Measurements from ENCODE around the gene HEMGN. TPM values are rescaled to one million over a fixed set of nuclear protein-coding genes. Genes with fewer than 3 reads are reported as not detected.

HEMGN gene
- total RNA-seq, 6 donors from 2014 or later, result 0.26 to 3.0 (median 0.51) TPM

DNA sequence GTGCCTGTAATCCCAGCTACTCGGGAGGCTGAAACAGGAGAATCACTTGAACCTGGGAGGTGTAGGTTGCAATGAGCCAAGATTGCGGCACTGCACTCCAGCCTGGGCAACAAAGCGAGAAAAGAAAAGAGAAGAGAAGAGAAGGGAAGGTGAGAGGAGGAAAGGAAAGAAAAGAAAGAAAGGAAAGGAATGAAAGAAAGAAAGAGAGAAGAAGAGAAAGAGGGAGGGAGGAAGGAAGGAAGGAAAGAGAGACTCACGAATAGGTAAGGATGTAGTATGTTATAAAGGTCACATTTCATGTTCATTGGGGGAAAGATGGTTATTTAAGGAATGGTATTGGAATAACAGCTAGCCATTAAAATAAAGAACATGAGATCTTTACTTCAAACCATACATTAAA is 34.8 kb upstream of the HEMGN start:
- no peaks in the 10 kb centered on the region for H3K36me3 ChIP-seq
- TF ChIP-seq POLR2A (IDR thresholded peaks at IDR 0.05) (no peak), EP300 (IDR thresholded peaks at IDR 0.05) (no peak), POLR2AphosphoS5 (IDR thresholded peaks at IDR 0.05) (no peak)
- TF ChIP-seq, protein P1, sequence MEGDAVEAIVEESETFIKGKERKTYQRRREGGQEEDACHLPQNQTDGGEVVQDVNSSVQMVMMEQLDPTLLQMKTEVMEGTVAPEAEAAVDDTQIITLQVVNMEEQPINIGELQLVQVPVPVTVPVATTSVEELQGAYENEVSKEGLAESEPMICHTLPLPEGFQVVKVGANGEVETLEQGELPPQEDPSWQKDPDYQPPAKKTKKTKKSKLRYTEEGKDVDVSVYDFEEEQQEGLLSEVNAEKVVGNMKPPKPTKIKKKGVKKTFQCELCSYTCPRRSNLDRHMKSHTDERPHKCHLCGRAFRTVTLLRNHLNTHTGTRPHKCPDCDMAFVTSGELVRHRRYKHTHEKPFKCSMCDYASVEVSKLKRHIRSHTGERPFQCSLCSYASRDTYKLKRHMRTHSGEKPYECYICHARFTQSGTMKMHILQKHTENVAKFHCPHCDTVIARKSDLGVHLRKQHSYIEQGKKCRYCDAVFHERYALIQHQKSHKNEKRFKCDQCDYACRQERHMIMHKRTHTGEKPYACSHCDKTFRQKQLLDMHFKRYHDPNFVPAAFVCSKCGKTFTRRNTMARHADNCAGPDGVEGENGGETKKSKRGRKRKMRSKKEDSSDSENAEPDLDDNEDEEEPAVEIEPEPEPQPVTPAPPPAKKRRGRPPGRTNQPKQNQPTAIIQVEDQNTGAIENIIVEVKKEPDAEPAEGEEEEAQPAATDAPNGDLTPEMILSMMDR (IDR thresholded peaks at IDR 0.05), result no peak
- no peak overlapping the region for H3K27ac ChIP-seq
- WGBS, 2 donors, result 84 to 99% methylated on average over 4 of the region's 4 CpGs
- no peak overlapping the region for H3K4me3 ChIP-seq
- H3K4me1 ChIP-seq, result no peaks in the 10 kb centered on the region
- H3K27me3 ChIP-seq, result no peaks in the 10 kb centered on the region
- DNase-seq, result no peak
- peaks cover 0 to 3% (median 0%) of the 10 kb centered on the region in 4 donors for H3K9me3 ChIP-seq
- ATAC-seq (ENCODE audit: low FRiP score in 2 of 2), result no peak

DNA sequence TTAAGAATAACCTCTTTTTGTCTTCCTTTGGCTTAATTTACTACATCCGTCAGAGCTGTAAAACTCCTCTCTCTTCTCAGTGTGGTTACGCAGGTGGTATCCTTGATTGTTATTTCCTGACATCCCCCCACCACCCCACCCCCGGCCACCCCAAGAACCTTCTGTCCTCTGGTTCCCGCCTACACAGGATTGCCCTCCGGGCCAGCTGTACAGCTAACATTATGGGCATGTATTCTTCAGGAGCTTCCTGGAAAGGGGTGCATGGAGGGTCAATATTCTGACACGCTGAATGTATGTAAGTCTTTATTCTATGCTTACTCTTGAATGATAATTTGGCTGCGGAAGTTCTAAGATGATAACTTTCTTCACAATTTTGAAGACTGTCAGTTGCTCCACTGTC is 32.2 kb upstream of the HEMGN start:
- 56 to 65% methylated on average over 7 of the region's 7 CpGs for WGBS, 2 donors
- TF ChIP-seq, protein P1 (IDR thresholded peaks at IDR 0.05), result no peak
- TF ChIP-seq EP300 (IDR thresholded peaks at IDR 0.05), result no peak
- no peak for TF ChIP-seq POLR2A (IDR thresholded peaks at IDR 0.05)
- no peak for TF ChIP-seq POLR2AphosphoS5 (IDR thresholded peaks at IDR 0.05)
- Histone ChIP-seq H3K36me3 (no peaks in the 10 kb centered on the region), H3K4me3 (no peak overlapping the region), H3K27ac (no peak overlapping the region), H3K9me3 (peaks cover 0 to 3% (median 0%) of the 10 kb centered on the region in 4 donors), H3K27me3 (no peaks in the 10 kb centered on the region), H3K4me1 (no peaks in the 10 kb centered on the region)
- ATAC-seq (ENCODE audit: low FRiP score in 2 of 2) (no peak), DNase-seq (no peak)

DNA sequence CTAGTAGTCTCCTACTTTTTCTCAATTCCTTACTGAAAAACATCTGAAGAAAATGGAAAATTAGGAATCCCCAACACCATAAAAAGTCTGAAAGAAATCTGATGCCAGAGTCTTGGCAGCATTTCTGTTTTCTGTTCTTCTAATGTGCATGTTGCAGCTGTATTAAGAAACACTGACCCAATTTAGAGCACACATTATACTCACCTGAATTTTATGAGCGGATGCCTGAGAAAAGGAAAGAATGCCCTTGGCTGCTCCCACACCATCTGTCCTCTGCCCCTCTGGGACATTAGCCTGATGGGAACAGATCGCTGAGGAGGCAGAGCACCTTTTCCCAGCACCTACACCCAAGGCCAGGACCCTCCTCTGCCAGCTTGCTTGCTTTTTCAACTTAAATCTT is 31.0 kb upstream of the HEMGN start:
- Histone ChIP-seq H3K27me3 (no peaks in the 10 kb centered on the region), H3K36me3 (no peaks in the 10 kb centered on the region), H3K4me1 (no peaks in the 10 kb centered on the region), H3K27ac (no peak overlapping the region), H3K9me3 (no peaks in the 10 kb centered on the region), H3K4me3 (no peak overlapping the region)
- DNase-seq (no peak), ATAC-seq (ENCODE audit: low FRiP score in 2 of 2) (no peak)
- 75 to 93% methylated on average over 2 of the region's 2 CpGs for WGBS, 2 donors
- TF ChIP-seq EP300 (IDR thresholded peaks at IDR 0.05), result no peak
- TF ChIP-seq, protein P1 (IDR thresholded peaks at IDR 0.05), result no peak
- TF ChIP-seq POLR2A (IDR thresholded peaks at IDR 0.05), result no peak
- TF ChIP-seq POLR2AphosphoS5 (IDR thresholded peaks at IDR 0.05), result no peak

DNA sequence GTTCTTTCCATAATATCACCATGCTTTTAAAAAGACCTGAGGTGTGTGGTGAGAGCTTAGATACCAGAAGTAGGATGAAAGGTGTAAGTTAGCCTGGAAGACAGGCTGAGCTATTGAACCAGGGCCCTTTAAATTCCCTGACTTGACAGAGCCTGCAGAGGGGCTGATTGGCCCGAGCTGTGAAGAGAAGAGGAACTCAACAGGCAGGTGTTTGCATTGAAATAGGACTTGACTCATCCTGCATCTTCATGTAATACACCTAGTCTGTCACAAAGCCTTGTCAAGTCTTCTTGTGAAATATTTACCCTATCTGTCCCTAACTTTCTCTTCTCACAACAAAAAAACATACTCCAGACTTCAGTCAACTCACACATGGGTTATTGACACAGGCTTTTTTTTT is 28.5 kb upstream of the HEMGN start:
- no peak for TF ChIP-seq POLR2A (IDR thresholded peaks at IDR 0.05)
- no peak for TF ChIP-seq POLR2AphosphoS5 (IDR thresholded peaks at IDR 0.05)
- TF ChIP-seq, protein P1 (IDR thresholded peaks at IDR 0.05), result no peak
- no peak for TF ChIP-seq EP300 (IDR thresholded peaks at IDR 0.05)
- ATAC-seq (ENCODE audit: low FRiP score in 2 of 2), result no peak
- WGBS, 2 donors, result 20 to 23% methylated on average over 1 of the region's 1 CpG

DNA sequence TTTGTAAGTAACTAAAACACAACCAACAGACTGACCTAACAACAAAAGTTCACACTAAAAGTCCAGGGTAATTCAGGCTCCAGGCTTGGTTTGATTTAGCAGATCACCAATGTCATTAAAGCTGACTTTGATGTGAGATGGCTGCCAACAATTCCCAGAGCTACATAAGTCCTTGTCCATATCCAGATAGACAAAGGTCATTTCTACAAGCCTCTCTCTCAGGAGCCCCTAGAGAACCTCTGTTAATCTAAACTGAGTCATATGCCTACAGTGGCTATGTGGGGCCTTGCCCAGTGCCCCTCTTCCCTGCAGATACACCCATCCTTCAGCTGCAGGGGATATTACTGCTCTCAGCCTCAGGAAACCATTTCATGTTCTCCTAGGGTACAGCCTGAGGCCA is 26.9 kb upstream of the HEMGN start:
- Histone ChIP-seq H3K27me3 (no peaks in the 10 kb centered on the region), H3K4me1 (no peaks in the 10 kb centered on the region), H3K9me3 (no peaks in the 10 kb centered on the region), H3K27ac (no peak overlapping the region), H3K4me3 (no peak overlapping the region), H3K36me3 (no peaks in the 10 kb centered on the region)
- ATAC-seq (ENCODE audit: low FRiP score in 2 of 2) (no peak), DNase-seq (no peak)
- TF ChIP-seq, protein P1 (IDR thresholded peaks at IDR 0.05), result no peak
- TF ChIP-seq POLR2A (IDR thresholded peaks at IDR 0.05) (no peak), EP300 (IDR thresholded peaks at IDR 0.05) (no peak), POLR2AphosphoS5 (IDR thresholded peaks at IDR 0.05) (no peak)

More for the DNA sequence above, 28.5 kb upstream of the HEMGN start:
- no peak for DNase-seq
- no peaks in the 10 kb centered on the region for H3K36me3 ChIP-seq
- no peak overlapping the region for H3K4me3 ChIP-seq
- no peaks in the 10 kb centered on the region for H3K9me3 ChIP-seq
- no peaks in the 10 kb centered on the region for H3K27me3 ChIP-seq
- H3K4me1 ChIP-seq, result no peaks in the 10 kb centered on the region
- no peak overlapping the region for H3K27ac ChIP-seq

Measured in upper lobe of left lung (tissue), 6 donors.